Retinal pigment epithelial cell (primary cell): ENCODE results near the gene SERPINB1.
"Not testable (repeated sequence)": the region's sequence is repeated elsewhere in the genome, so short reads cannot be mapped to it uniquely, and the experiment has no call there.

Source experiments
- DNase-seq: peaks from one replicate; pipeline ENCODE4 v3.0.0-alpha.2; 2010; ENCODE audit warnings: low read depth
- H3K4me3 ChIP-seq: 2 replicates; pipeline ENCODE4 v1.5.1; 2011; ENCODE audit warnings: mild to moderate bottlenecking, low read length, control low read depth, moderate library complexity
- CTCF ChIP-seq: conservative IDR thresholded peaks from 2 replicates; pipeline ENCODE4 v1.5.1; 2011; ENCODE audit warnings: low read depth, low read length, control low read depth, inconsistent platforms

SERPINB1 gene

GRCh38 chr6:2857580-2858337 lies 16.1 kb upstream of the SERPINB1 start:
- TF ChIP-seq CTCF: no peak
- peak; percentile 84 for DNase-seq
- peak overlapping the region; percentile 3 for H3K4me3 ChIP-seq

GRCh38 chr6:2857185-2857579 lies 15.5 kb upstream of the SERPINB1 start:
- no peak for TF ChIP-seq CTCF
- no peak overlapping the region for H3K4me3 ChIP-seq
- DNase-seq: no peak

- no peak for TF ChIP-seq CTCF
- H3K4me3 ChIP-seq: no peak overlapping the region
- no peak for DNase-seq
Observed at GRCh38 chr6:2855061-2855519, 13.4 kb upstream of the SERPINB1 start.

GRCh38 chr6:2854396-2854982 lies 12.8 kb upstream of the SERPINB1 start:
- H3K4me3 ChIP-seq: no peak overlapping the region
- no peak for TF ChIP-seq CTCF
- DNase-seq: no peak

- H3K4me3 ChIP-seq: no peak overlapping the region
- peak; percentile 53 for TF ChIP-seq CTCF
- no peak for DNase-seq
Observed at GRCh38 chr6:2853769-2854395, 12.2 kb upstream of the SERPINB1 start.

GRCh38 chr6:2853378-2853768 lies 11.7 kb upstream of the SERPINB1 start:
- H3K4me3 ChIP-seq, DNase-seq: not testable (repeated sequence)

- no peak overlapping the region for H3K4me3 ChIP-seq
- DNase-seq: no peak
- TF ChIP-seq CTCF: no peak
Observed at GRCh38 chr6:2852921-2853322, 11.3 kb upstream of the SERPINB1 start.
